Lower leg skin (tissue), 3 donors: ENCODE results near the gene SURF2.

Experiments used
- CTCF ChIP-seq, 3 donors: fragments of 450-650 bp; IDR thresholded peaks; one replicate each; pipeline ENCODE4 v1.5.1; 2016; ENCODE audit warnings: antibody characterized with exemption in 3 of 3, mild to moderate bottlenecking in 3 of 3, moderate library complexity in 2 of 3
- POLR2A ChIP-seq, 2 donors: fragments of 450-650 bp; IDR thresholded peaks; one replicate each; pipeline ENCODE4 v1.6.1; 2016 to 2017; ENCODE audit warnings: antibody characterized with exemption in 2 of 2, mild to moderate bottlenecking in 1 of 2, moderate library complexity in 1 of 2

GRCh38 chr9:133334161-133334560 is 22.2 kb upstream of the SURF2 start:
- TF ChIP-seq CTCF (IDR thresholded peaks at IDR 0.05) (no peak), POLR2A (IDR thresholded peaks at IDR 0.05) (no peak)
